Dermis blood vessel endothelial cell (primary cell): ENCODE measurements around the gene NEK11. TPM values are rescaled to one million over a fixed set of nuclear protein-coding genes. Genes with fewer than 3 reads are reported as not detected.

Experiments used
- DNase-seq: peaks from one replicate; pipeline ENCODE4 v3.0.0; 2010
- total RNA-seq: library from RNA; depleted of rRNA; stranded (reverse); fragments of >200 nt; gene quantifications from 2 replicates; pipeline ENCODE4 v1.2.3, GENCODE V29; 2014

The NEK11 gene
- total RNA-seq, 1 donor from 2014 or later = 4.1 TPM

GRCh38 chr3:131047582-131047981 is 20.9 kb downstream of the NEK11 start:
- DNase-seq = no peak

GRCh38 chr3:131048030-131048429 is 21.4 kb downstream of the NEK11 start:
- DNase-seq = no peak

- no peak for DNase-seq
These were observed 23.3 kb downstream of the NEK11 start for GRCh38 chr3:131050001-131050400.

GRCh38 chr3:131053043-131053859 is 26.6 kb downstream of the NEK11 start:
- DNase-seq = peak; percentile 26

- no peak for DNase-seq
These were observed 41.3 kb downstream of the NEK11 start for GRCh38 chr3:131067983-131068382.

- peak; percentile 8 for DNase-seq
These were observed 45.5 kb downstream of the NEK11 start for GRCh38 chr3:131072099-131072559.

GRCh38 chr3:131072845-131073244 is 46.2 kb downstream of the NEK11 start:
- DNase-seq = peak; percentile 10

GRCh38 chr3:131075632-131076328 is 49.1 kb downstream of the NEK11 start:
- DNase-seq = no peak

GRCh38 chr3:131077904-131078303 is 51.2 kb downstream of the NEK11 start:
- DNase-seq = no peak

- no peak for DNase-seq
These were observed 52.4 kb downstream of the NEK11 start for GRCh38 chr3:131079086-131079485.

GRCh38 chr3:131081224-131081623 is 54.5 kb downstream of the NEK11 start:
- DNase-seq = no peak

- DNase-seq = no peak
These were observed 55.6 kb downstream of the NEK11 start for GRCh38 chr3:131082246-131082645.

GRCh38 chr3:131082871-131083863 is 56.5 kb downstream of the NEK11 start:
- DNase-seq = peak; percentile 18

- DNase-seq = no peak
These were observed 65.1 kb downstream of the NEK11 start for GRCh38 chr3:131091768-131092167.

- peak; percentile 7 for DNase-seq
These were observed 81.2 kb downstream of the NEK11 start for GRCh38 chr3:131107637-131108433.

GRCh38 chr3:131109156-131109555 is 82.5 kb downstream of the NEK11 start:
- DNase-seq = no peak

GRCh38 chr3:131110087-131110486 is 83.4 kb downstream of the NEK11 start:
- peak; percentile 48 for DNase-seq

GRCh38 chr3:131114256-131114655 is 87.6 kb downstream of the NEK11 start:
- no peak for DNase-seq

- no peak for DNase-seq
These were observed 99.0 kb downstream of the NEK11 start for GRCh38 chr3:131125684-131126083.

- DNase-seq = no peak
These were observed 114.2 kb downstream of the NEK11 start for GRCh38 chr3:131140891-131141290.

- DNase-seq = no peak
These were observed 115.1 kb downstream of the NEK11 start for GRCh38 chr3:131141770-131142169.

- DNase-seq = no peak
These were observed 115.9 kb downstream of the NEK11 start for GRCh38 chr3:131142580-131142979.
